T1000 (cell line): ENCODE measurements around the gene TYW3.
"Not testable (repeated sequence)": the region's sequence is repeated elsewhere in the genome, so short reads cannot be mapped to it uniquely, and the experiment has no call there.

Source experiments
- DNase-seq: peaks from one replicate; lab custom pipeline; 2025; ENCODE audit warnings: mixed read lengths; lab: John Stamatoyannopoulos, UW

Gene TYW3

DNA sequence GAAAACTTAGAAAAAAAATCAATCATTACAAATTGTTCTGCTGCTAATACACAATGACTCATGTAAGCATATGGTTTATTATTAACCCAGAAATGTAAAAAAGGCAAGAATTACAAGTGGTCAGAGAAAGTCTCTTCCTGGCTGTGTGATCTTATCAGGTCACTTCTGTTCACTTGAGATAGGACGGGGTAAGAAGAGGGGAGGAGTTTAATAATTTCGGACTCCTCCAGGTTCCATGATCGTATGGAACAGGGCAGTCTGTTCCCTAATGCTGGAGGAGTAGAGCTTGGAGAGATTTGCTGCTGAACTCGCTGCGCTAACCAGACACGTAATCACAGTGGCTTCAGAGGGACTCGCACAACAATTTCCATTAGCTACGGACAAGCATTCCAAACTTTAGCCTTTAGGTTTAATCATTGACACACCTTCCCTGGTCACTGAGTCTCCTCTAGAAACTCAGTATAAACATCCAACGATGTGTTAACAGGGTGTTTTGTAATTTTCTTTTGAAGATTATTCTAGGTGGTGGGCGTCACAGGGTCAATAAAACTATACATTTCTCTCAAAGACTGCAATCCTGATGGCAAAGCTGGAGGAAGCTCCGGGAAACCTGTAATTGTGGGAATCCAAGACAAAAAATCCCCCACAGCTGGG, 1.4 kb upstream of the TYW3 start:
- no peak for DNase-seq

- DNase-seq = not testable (repeated sequence)
Observed at GRCh38 chr1:74732071-74732946, 643 bp upstream of the TYW3 start.

- DNase-seq = no peak
Observed at GRCh38 chr1:74733604-74734484, 892 bp downstream of the TYW3 start.

DNA sequence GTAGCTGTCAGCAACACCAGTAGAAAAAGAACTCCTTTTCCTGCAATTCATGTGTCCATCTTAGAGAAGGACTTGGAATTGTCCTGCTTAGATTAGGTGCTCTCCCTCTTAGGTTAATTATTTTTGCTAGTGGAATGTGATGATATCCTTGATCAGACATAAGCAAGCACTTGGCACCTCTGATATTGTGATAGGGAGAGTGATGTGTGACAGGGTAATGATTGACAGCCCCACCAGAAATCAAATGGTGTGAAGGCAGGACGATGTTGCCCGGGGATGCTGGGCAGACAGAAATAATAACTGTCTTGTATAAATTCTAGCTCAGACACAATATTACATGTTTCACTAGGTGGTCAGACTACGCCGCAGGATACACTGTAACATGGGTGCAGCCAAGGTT, 4.4 kb downstream of the TYW3 start:
- DNase-seq = no peak

DNA sequence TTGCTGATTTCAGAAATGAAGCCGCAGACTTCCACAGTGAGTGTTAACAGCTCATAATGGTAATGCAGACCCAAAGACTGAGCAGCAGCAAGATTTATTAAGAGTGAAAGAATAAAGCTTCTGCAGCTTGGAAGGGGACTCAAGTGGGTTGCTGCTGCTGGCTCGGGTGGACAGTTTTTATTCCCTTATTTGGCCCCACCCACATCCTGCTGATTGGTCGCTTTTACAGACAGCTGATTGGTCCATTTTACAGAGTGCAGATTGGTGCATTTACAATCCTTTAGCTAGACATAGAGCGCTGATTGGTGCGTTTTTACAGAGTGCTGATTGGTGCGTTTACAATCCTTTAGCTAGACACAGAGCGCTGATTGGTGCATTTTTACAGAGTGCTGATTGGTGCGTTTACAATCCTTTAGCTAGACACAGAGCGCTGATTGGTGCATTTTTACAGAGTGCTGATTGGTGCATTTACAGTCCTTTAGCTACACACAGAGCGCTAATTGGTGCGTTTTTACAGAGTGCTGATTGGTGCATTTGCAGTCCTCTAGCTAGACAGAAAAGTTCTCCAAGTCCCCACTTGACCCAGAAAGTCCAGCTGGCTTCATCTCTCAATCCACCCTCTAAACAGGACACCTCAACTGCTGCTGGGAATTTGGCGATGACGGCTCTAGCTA, 7.5 kb downstream of the TYW3 start:
- DNase-seq = not testable (repeated sequence)

DNA sequence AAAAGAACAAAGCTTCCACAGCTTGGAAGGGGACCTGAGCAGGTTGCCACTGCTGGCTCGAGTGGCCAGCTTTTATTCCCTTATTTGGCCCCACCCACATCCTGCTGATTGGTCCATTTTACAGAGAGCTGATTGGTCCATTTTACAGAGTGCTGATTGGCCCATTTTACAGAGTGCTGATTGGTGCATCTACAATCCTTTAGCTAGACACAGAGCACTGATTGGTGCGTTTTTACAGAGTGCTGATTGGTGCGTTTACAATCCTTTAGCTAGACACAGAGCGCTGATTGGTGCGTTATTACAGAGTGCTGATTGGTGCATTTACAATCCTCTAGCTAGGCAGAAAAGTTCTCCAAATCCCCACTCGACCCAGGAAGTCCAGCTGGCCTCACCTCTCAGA, 12.3 kb downstream of the TYW3 start:
- DNase-seq = not testable (repeated sequence)

- no peak for DNase-seq
Observed at GRCh38 chr1:74748960-74749359, 16.0 kb downstream of the TYW3 start.

GRCh38 chr1:74753104-74753503, 20.2 kb downstream of the TYW3 start:
- no peak for DNase-seq

GRCh38 chr1:74755475-74755874, 22.5 kb downstream of the TYW3 start:
- DNase-seq = no peak

DNA sequence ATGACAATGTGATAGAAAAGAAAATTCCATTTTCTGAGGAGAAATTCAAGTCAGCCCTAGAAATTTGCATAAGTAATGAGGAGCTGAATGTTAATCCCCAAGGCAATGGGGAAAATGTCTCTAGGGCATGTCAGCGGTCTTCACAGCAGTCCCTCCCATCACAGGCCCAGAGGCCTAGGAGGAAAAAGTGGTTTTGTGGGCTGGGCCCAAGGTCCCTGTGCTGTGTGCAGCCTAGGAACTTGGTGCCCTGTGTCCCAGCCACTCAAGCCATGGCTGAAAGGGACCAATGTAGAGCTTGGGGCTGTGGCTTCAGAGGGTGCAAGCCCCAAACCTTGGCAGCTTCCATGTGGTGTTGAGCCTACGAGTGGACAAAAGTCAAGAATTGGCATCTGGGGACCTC, 23.7 kb downstream of the TYW3 start:
- not testable (repeated sequence) for DNase-seq

DNA sequence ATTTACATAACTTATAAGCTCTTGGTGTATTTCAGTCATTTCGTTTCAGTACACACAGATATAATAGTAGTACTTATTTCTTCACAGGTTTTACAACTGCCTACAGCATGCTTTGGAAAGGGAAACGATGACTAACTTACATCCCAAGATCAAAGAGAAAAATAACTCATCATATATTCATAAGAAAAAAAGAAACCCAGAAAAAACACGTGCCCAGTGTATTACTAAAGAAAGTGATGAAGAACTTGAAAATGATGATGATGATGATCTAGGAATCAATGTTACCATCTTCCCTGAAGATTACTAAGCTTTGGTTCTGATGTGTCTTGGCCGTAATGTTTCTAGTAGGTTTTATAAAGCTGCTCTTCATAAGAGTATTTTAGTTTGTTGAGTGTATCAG, 30.9 kb downstream of the TYW3 start:
- DNase-seq = no peak

GRCh38 chr1:74766579-74766978, 33.6 kb downstream of the TYW3 start:
- no peak for DNase-seq

- no peak for DNase-seq
Observed at GRCh38 chr1:74767490-74767889, 34.5 kb downstream of the TYW3 start.

GRCh38 chr1:74771913-74772515, 39.1 kb downstream of the TYW3 start:
- no peak for DNase-seq

DNA sequence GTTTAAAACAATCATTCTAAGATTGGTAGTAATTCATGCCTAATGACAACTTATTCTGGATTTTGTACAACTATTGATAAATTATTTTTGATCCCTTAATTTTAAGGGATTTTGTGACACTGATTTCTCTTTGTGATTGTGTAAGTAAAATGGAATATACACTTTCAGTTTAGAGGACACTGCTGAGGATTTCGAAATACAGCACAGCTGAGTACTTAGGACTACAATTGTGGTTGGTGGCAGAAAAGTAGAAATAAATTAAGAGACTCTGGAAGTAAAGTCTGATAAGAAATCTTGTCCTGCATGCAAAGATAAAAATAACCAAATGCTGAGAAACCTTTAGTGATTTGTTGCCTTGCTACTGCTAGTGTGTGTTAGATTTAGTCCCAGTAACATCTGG, 40.0 kb downstream of the TYW3 start:
- DNase-seq = no peak

- DNase-seq = no peak
Observed at GRCh38 chr1:74773582-74773981, 40.6 kb downstream of the TYW3 start.

DNA sequence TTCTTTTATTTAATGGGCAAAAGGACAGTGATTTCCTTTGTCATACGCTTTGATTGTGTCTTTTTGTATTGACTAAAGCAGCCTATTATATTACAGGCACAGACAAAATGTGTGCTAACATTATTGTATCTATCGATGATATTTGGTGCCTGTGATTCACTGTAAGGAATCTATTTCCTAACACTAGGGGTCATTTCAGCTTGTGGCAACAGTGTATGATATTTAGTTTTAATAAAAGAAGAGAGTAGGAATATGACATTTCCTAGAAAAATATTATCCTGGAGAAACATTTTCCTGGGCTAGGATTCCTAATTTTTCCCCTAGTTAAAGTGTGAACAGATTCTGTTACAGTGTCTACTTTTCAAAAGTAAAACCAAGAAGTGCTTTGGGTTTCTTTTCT, 42.8 kb downstream of the TYW3 start:
- DNase-seq = no peak

DNA sequence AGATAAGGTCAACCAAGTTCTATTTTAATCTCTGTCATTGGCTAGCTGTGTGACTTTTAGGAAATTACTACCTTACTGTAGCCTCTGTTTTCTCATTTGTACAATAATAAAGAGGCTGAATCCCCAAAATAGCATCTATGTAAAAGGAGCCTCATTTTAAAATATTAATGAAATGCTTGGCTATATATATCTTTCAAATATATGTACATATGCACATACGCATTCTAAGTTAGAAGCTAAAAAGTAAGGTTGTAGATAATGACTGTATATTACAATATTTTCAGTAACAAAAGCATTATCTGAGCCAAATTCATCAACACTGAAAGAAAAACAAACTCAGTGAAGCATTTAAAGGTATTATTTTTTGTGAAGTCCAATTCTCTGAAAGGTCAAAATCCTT, 44.6 kb downstream of the TYW3 start:
- DNase-seq = no peak

- DNase-seq = no peak
Observed at GRCh38 chr1:74779750-74780149, 46.8 kb downstream of the TYW3 start.

- DNase-seq = no peak
Observed at GRCh38 chr1:74780594-74780993, 47.6 kb downstream of the TYW3 start.

GRCh38 chr1:74785944-74786343, 53.0 kb downstream of the TYW3 start:
- DNase-seq = no peak

- no peak for DNase-seq
Observed at GRCh38 chr1:74790453-74790852, 57.5 kb downstream of the TYW3 start.
